ENCODE measurements around the gene C19orf44.
A peak's percentile ranks its signal among the peaks of the same experiment; 100 is the strongest.
"Not testable (repeated sequence)": the region's sequence is repeated elsewhere in the genome, so short reads cannot be mapped to it uniquely, and the experiment has no call there.

C19orf44 gene

DNA sequence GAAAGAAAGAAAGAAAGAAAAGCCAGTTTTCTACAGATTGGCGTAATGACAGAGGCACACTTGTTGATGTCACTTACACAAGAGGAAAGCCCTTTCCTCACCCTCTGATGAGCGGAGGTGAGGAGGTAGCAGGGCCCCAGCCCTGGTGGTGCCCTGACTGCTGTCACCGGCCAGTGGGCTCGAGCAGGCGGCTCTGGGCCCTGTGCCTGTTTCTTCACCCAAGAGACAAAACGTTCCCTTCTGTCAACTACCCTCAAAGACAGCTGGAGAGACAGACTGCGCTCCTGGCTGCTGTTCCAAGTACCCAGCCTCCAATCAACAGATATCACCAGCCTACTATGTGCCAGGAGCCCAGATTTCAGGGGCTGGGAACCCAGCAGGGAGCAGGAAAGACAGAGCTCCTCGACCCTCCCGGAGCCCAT is 34.6 kb upstream of the C19orf44 start:
- DNase-seq (ENCODE audit: insufficient read length, low spot score), result no peak
- FAIRE-seq, result no peak
- TF ChIP-seq, protein P1, sequence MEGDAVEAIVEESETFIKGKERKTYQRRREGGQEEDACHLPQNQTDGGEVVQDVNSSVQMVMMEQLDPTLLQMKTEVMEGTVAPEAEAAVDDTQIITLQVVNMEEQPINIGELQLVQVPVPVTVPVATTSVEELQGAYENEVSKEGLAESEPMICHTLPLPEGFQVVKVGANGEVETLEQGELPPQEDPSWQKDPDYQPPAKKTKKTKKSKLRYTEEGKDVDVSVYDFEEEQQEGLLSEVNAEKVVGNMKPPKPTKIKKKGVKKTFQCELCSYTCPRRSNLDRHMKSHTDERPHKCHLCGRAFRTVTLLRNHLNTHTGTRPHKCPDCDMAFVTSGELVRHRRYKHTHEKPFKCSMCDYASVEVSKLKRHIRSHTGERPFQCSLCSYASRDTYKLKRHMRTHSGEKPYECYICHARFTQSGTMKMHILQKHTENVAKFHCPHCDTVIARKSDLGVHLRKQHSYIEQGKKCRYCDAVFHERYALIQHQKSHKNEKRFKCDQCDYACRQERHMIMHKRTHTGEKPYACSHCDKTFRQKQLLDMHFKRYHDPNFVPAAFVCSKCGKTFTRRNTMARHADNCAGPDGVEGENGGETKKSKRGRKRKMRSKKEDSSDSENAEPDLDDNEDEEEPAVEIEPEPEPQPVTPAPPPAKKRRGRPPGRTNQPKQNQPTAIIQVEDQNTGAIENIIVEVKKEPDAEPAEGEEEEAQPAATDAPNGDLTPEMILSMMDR (IDR thresholded peaks at IDR 0.05; ENCODE audit: insufficient read depth, missing control alignments), result no peak

DNA sequence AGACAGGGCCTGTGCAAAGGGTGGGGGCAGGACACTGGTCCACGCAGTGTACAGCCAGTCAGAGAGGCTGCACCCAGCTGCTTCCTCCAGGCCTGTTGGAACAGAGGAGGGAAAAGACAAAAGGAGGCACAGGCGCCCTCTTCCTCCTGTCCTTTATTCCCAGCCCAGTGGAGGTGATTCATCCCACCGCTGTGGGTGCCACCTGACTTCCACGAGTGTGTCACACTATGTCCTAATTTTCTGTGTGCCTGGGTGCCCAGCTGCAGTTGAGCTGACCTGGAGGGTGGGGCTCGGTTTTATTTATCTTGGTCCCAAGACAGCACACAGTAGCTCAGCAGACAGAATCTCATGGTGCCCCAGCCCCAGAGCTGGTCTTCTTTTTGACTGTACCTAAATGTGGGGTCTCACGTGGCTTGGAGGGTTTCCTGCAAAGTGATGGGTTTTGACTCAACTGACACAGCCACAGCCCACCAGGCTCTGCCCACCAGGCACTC is 33.4 kb upstream of the C19orf44 start:
- TF ChIP-seq, protein P1 (IDR thresholded peaks at IDR 0.05; ENCODE audit: insufficient read depth, missing control alignments), result no peak
- DNase-seq (ENCODE audit: insufficient read length, low spot score) (no peak), FAIRE-seq (no peak)

DNA sequence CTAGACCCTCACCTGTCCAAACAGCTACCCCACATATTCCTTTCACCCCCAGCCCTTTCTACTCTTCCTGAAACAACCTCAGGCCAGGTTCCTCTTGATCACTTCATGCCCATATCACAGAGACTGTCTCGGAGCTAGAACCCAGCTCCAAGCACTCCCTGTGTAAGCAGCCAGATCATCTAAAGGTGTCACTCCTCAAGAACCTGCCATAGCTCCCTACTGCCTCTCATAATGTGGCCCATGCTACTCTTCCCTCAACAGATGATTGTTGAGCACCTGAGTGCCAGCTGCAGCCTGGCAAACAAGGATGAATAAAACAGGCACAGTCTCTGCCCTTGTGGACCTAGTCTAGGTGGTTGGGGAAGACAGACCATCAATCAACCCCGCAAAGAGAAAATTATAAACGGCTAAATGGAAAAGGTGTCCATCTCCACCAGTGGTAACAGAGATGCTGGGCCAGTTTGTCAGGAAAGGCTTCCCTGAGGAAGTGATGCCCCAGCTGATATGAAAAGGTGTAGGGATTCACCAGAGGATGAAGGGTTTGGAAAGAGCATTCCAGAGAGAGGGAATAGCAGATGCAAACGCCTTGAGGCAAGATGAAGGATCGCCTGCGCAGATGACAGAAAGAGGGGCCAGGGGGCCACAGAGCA is 32.7 kb upstream of the C19orf44 start:
- FAIRE-seq (no peak), DNase-seq (ENCODE audit: insufficient read length, low spot score) (peak; percentile 10)

DNA sequence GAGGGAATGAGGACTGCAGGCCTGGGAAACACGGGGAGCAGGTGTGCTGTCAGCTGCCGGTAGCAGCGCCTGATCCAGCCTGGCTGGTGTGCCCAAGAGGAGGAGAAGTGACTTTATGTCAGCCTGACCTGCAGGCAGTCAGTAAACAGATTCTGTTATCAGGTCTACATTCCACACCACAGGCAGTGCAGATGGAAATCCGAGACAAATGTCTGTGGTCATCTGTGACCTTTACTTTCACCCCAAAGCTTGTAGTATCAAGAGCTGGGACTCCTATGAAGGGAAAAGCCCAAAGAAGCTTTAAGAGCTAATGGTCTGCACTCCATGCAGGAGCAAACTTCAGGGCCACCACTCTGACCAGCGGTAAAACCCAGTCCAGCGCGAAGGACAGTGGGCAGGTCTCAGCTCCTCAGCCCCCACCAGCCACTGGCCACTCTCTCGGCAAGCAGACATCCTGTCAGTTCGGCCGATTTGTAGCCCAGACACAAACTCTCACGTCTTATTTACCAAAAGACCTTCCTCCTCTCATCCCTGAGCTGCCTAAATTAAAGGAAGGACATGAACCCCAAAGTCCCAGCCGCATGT is 32.1 kb upstream of the C19orf44 start:
- FAIRE-seq (no peak), DNase-seq (ENCODE audit: insufficient read length, low spot score) (no peak)
- TF ChIP-seq, protein P1 (IDR thresholded peaks at IDR 0.05; ENCODE audit: insufficient read depth, missing control alignments), result no peak

More for the DNA sequence above, 32.7 kb upstream of the C19orf44 start:
- TF ChIP-seq, protein P1 (IDR thresholded peaks at IDR 0.05; ENCODE audit: insufficient read depth, missing control alignments), result no peak

DNA sequence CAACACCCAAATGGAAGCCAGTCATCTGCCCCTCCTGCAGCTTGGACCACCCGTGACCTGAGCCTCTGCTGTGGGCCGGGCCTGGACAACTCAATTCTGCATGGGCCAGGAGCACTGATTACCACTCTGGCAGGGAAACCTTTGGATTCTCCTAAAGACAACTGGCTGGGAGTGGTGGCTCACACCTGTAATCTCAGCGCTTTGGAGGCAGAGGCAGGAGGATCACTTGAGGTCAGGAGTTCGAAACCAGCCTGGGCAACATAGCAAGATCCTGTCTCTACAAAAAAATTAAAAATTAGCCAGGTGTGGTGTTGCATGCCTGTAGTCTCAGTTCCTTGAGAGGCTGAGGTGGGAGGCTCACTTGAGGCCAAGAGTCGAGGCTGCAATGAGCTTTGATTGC is 31.0 kb upstream of the C19orf44 start:
- TF ChIP-seq, protein P1 (IDR thresholded peaks at IDR 0.05; ENCODE audit: insufficient read depth, missing control alignments), result no peak
- DNase-seq (ENCODE audit: insufficient read length, low spot score), result no peak
- FAIRE-seq, result no peak

DNA sequence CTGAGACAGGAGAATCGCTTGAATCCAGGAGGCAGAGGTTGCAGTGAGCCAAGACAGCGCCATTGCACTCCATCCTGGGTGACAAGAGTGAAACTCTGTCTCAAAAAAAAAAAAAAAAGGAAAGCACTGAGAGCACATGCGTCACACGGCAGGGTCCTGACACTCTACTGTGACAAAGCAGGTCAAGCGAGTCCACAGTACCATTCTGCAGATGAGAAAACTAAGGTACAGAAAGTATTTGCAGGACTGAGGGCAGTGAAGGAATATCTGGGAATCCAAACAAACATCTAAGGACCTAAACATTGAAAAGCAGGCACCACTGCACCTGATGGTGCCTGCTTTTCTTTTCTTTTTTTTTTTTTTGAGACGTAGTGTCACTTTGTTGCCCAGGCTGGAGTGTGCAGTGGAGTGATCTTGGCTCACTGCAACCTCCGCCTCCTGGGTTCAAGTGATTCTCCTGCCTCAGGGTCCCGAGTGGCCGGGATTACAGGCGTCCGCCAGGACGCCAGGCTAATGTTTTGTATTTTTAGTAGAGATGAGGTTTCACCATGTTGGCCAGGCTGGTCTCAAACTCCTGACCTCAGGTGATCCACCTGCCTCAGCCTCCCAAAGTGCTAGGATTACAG is 29.3 kb upstream of the C19orf44 start:
- DNase-seq (ENCODE audit: insufficient read length, low spot score); FAIRE-seq: not testable (repeated sequence)

DNA sequence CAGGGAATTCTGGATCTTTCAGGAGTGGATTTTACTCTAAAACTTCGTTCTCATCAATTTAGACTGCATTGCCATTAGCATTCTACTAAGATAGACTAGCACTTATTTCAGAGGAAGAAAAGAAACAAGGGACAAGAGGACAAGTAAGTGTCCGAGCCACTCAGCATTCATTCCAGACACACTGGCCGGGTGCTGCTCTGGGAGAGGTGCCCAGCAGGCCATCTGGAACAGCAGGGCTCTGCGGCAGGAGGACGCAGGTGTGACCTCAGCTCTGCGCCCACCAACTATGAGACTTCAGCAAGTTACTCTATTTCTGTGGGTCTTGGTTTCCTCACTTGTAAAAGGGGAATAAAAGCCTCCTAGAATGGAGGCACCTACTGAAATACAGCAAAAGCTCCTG is 28.6 kb upstream of the C19orf44 start:
- TF ChIP-seq, protein P1 (IDR thresholded peaks at IDR 0.05; ENCODE audit: insufficient read depth, missing control alignments), result no peak
- FAIRE-seq (no peak), DNase-seq (ENCODE audit: insufficient read length, low spot score) (peak; percentile 11)

Data from D721Med (cell line).